Testis (tissue), 3 donors: ENCODE results near the gene RUNX3. TPM values are rescaled to one million over a fixed set of nuclear protein-coding genes. Genes with fewer than 3 reads are reported as not detected.
"Not testable (repeated sequence)": the region's sequence is repeated elsewhere in the genome, so short reads cannot be mapped to it uniquely, and the experiment has no call there.

Experiments used
- DNase-seq: peaks from one replicate; pipeline ENCODE4 v3.0.0-alpha.2; 2019
- H3K27ac ChIP-seq, 2 donors: fragments of 200-600 bp; sonication (generic); one replicate each; pipeline ENCODE4 v1.5.1; 2019
- H3K27me3 ChIP-seq: fragments of 200-600 bp; sonication (generic); one replicate; pipeline ENCODE4 v1.5.1; 2019
- H3K36me3 ChIP-seq: fragments of 200-600 bp; sonication (generic); one replicate; pipeline ENCODE4 v1.5.1; 2017; ENCODE audit warnings: low read depth; ENCODE audit errors: missing control alignments
- H3K4me1 ChIP-seq: fragments of 200-600 bp; sonication (generic); one replicate; pipeline ENCODE4 v1.5.1; 2019
- H3K4me3 ChIP-seq, 2 donors: fragments of 200-600 bp; sonication (generic); one replicate each; pipeline ENCODE4 v1.5.1; 2017 to 2019
- H3K9me3 ChIP-seq: fragments of 200-600 bp; sonication (generic); one replicate; pipeline ENCODE4 v1.5.1; 2017
- CTCF ChIP-seq, 3 experiments: fragments of 450-650 bp in 2 of 3; fragments of 200-600 bp in 1 of 3; sonication (generic) in 1 of 3; IDR thresholded peaks; one replicate each; pipeline ENCODE4 v1.5.1; 2016 to 2019; ENCODE audit warnings: antibody characterized with exemption in 3 of 3, mild to moderate bottlenecking in 2 of 3, moderate library complexity in 1 of 3
- POLR2A ChIP-seq: fragments of 450-650 bp; IDR thresholded peaks from one replicate; pipeline ENCODE4 v1.6.1; 2017; ENCODE audit warnings: antibody characterized with exemption, mild to moderate bottlenecking, moderate library complexity
- WGBS, 2 donors: methylation state at CpG; one replicate each; pipeline ENCODE4 v1.1.5; 2018; 5-methylcytosine and 5-hydroxymethylcytosine counted together
- intact Hi-C: fragments of 100-400 bp; cut with DNase I; formaldehyde crosslinking; loops from one replicate; pipeline ENCODE4 v1.15.1; 2023; ENCODE audit warnings: low total_unique reads
- polyA plus RNA-seq: library from polyadenylated mRNA; stranded (reverse); fragments of 350-450 nt; fragmentation: Illumina TruSeq; extraction: RNeasy Lipid Tissue Mini Kit (QIAGEN cat#74804); gene quantifications from one replicate; pipeline ENCODE4 v1.2.3, GENCODE V29; 2014; ENCODE audit warnings: low read depth, low replicate concordance; ENCODE audit not compliant: insufficient read depth
- total RNA-seq, 2 donors: library from RNA; depleted of rRNA; stranded (reverse); fragments of >200 nt; gene quantifications; one replicate each; pipeline ENCODE4 v1.2.3, GENCODE V29; 2016

The RUNX3 gene
- total and polyA plus RNA-seq, 3 donors from 2014 or later: 5.1 to 6.4 (median 5.7) TPM

DNA sequence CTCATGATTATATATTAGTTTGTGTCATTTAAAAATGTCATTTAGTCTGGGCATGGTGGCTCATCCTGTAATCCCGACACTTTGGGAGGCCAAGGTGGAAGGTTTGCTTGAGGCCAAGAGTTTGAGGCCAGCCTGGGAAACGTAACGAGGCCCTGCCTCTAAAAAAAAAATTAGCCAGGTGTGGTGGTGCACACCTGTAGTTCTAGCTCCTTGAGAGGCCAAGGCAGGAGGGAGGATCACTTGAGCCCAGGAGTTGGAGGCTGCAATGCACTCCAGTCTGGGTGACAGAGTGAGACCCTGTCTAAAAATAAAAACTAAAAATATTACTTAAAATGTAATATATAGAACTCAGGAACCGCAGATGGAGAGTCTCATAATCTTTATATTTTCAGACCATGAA is 34.6 kb downstream of the RUNX3 start:
- H3K4me3 ChIP-seq: no peak overlapping the region
- 79 to 93% methylated on average over 4 of the region's 4 CpGs for WGBS, 2 donors
- no peaks in the 10 kb centered on the region for H3K4me1 ChIP-seq
- no peaks in the 10 kb centered on the region for H3K9me3 ChIP-seq
- no peaks in the 10 kb centered on the region for H3K27me3 ChIP-seq
- no peak overlapping the region for H3K27ac ChIP-seq
- no peak for TF ChIP-seq POLR2A
- TF ChIP-seq CTCF (IDR thresholded peaks at IDR 0.05): no peak
- intact Hi-C loops: no loop called here
- no peaks in the 10 kb centered on the region for H3K36me3 ChIP-seq
- DNase-seq: no peak

DNA sequence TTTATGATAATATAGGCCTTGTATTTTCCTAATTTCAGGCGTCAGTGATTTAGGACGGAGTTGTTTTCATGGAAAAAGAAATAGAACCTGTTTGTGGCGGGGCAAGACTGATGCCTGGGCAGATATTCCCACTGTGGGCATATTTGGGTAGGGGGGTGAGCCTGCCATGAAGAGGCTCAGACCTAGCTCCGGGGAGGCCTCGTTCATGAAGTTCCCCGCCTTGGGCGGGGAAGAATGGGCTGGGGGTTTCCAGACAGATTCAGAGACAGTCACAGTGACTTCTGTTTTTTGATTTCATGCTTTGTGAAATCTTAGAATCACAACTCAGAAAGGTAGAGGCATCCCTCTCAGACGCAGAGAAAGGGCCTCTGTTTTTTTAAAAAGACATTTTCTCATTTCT is 36.1 kb downstream of the RUNX3 start:
- H3K27ac ChIP-seq: no peak overlapping the region
- no peaks in the 10 kb centered on the region for H3K4me1 ChIP-seq
- H3K27me3 ChIP-seq: no peaks in the 10 kb centered on the region
- WGBS, 2 donors: 74 to 88% methylated on average over 8 of the region's 8 CpGs
- no peak for DNase-seq
- no peak overlapping the region for H3K4me3 ChIP-seq
- intact Hi-C loops: no loop called here
- no peaks in the 10 kb centered on the region for H3K9me3 ChIP-seq
- H3K36me3 ChIP-seq: no peaks in the 10 kb centered on the region
- TF ChIP-seq CTCF (IDR thresholded peaks at IDR 0.05) (no peak), POLR2A (no peak)

DNA sequence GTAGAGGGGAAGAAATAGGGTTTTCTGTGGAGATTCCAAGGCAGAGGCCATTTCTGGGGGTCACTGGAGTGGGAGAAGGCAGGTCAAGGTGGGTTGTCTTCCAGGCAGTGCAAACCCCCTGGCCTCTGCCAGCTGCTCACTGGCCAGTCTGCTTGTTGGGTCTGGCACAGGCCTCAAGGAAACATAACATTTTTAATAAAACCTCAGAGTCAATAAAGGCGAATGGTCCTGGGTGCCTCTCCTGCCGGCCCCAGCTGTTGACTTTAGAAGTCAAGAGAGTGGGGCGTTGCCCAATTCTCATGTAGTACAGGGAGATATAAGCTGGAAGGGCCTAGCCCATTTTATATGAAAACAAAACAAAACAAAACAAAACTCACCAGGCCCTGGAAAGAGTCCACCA is 36.6 kb downstream of the RUNX3 start:
- Histone ChIP-seq H3K4me1 (no peaks in the 10 kb centered on the region), H3K27ac (no peak overlapping the region), H3K27me3 (no peaks in the 10 kb centered on the region), H3K4me3 (no peak overlapping the region), H3K36me3 (no peaks in the 10 kb centered on the region), H3K9me3 (no peaks in the 10 kb centered on the region)
- WGBS, 2 donors: 79 to 83% methylated on average over 3 of the region's 3 CpGs
- TF ChIP-seq CTCF (IDR thresholded peaks at IDR 0.05) (no peak), POLR2A (no peak)
- intact Hi-C loops: no loop called here
- DNase-seq: no peak

GRCh38 chr1:24892188-24893153 is 37.6 kb downstream of the RUNX3 start:
- H3K9me3 ChIP-seq: no peaks in the 10 kb centered on the region
- intact Hi-C loops: no loop called here
- no peak overlapping the region for H3K4me3 ChIP-seq
- TF ChIP-seq CTCF (IDR thresholded peaks at IDR 0.05): no peak
- no peak for TF ChIP-seq POLR2A
- DNase-seq: no peak
- H3K36me3 ChIP-seq: no peaks in the 10 kb centered on the region
- WGBS, 2 donors: 85 to 86% methylated on average over 1 of the region's 1 CpG
- H3K27ac ChIP-seq: no peak overlapping the region
- no peaks in the 10 kb centered on the region for H3K4me1 ChIP-seq
- H3K27me3 ChIP-seq: no peaks in the 10 kb centered on the region

GRCh38 chr1:24891367-24891766 is 38.7 kb downstream of the RUNX3 start:
- H3K27ac ChIP-seq, intact Hi-C loops, H3K36me3 ChIP-seq, H3K9me3 ChIP-seq, H3K4me1 ChIP-seq, H3K4me3 ChIP-seq, H3K27me3 ChIP-seq, DNase-seq: not testable (repeated sequence)
- 65 to 70% methylated on average over 1 of the region's 1 CpG for WGBS, 2 donors
